T-helper 2 cell treated with Interferon-gamma antibody and Interleukin-4, amounts not matched to agents 5 μg/mL and 100 μg/mL, for 36 hours (primary cell): ENCODE results near the gene ITPKA.

Experiments
- DNase-seq: peaks from one replicate; pipeline ENCODE4 v3.0.0; 2021; ENCODE audit warnings: low spot score
- H3K27ac Mint-ChIP-seq: one replicate; pipeline ENCODE4 v1.8.0; 2021; ENCODE audit warnings: mild to moderate bottlenecking, mixed read lengths
- H3K27me3 Mint-ChIP-seq: one replicate; pipeline ENCODE4 v1.8.0; 2021; ENCODE audit warnings: low read depth, mixed read lengths
- H3K36me3 Mint-ChIP-seq: one replicate; pipeline ENCODE4 v1.8.0; 2021; ENCODE audit warnings: low read depth, mixed read lengths
- H3K4me1 Mint-ChIP-seq: one replicate; pipeline ENCODE4 v1.8.0; 2021; ENCODE audit warnings: low read depth, mixed read lengths
- H3K4me3 Mint-ChIP-seq: one replicate; pipeline ENCODE4 v1.8.0; 2022; ENCODE audit warnings: mild to moderate bottlenecking, moderate library complexity, mixed read lengths
- H3K9me3 Mint-ChIP-seq: one replicate; pipeline ENCODE4 v1.8.0; 2021; ENCODE audit warnings: mixed read lengths

ITPKA gene

DNA sequence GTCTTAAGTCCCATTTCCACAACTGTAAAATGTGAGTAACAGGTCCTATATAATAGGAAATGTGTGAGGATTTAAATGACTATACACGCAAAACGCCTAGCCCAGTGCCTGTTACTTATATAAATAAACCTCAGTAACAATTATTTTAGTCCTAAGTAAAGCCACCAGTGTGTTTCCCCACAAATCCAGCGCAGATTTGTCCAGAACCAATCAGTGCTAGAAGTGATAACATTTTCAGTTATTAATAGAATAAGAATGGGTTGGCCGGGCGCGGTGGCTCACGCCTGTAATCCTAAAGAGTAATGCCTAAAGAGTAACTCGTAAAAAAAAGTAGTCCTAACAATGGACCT lies 49.8 kb downstream of the ITPKA start:
- Mint-ChIP-seq H3K9me3 (no peaks in the 10 kb centered on the region), H3K4me1 (peaks cover 15% of the 10 kb centered on the region), H3K27ac (peak overlapping the region; percentile 91), H3K27me3 (no peaks in the 10 kb centered on the region), H3K4me3 (peak overlapping the region; percentile 97), H3K36me3 (peaks cover 1% of the 10 kb centered on the region)
- DNase-seq, result no peak

DNA sequence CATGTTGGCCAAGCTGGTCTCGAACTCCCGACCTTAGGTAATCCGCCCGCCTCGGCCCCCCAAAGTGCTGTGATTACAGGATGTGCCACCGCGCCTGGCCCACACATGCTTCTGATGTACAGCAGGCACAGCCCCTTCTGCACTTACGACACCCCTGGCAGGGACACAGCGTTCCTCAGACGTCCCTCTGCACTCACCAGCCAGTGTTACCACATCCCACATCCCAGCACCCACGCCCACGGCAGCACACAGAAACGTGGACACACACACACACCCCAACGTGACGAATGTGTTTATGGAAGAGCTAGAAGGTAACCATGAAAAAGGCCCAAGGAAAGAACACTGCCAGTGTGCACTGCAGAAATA lies 51.0 kb downstream of the ITPKA start:
- H3K4me1 Mint-ChIP-seq, result peaks cover 15% of the 10 kb centered on the region
- no peaks in the 10 kb centered on the region for H3K9me3 Mint-ChIP-seq
- no peaks in the 10 kb centered on the region for H3K27me3 Mint-ChIP-seq
- no peak overlapping the region for H3K27ac Mint-ChIP-seq
- peaks cover 1% of the 10 kb centered on the region for H3K36me3 Mint-ChIP-seq
- H3K4me3 Mint-ChIP-seq, result peak overlapping the region; percentile 97
- DNase-seq, result no peak

- H3K36me3 Mint-ChIP-seq, result peaks cover 1% of the 10 kb centered on the region
- H3K4me1 Mint-ChIP-seq, result peaks cover 15% of the 10 kb centered on the region
- no peak overlapping the region for H3K27ac Mint-ChIP-seq
- DNase-seq, result no peak
- peak overlapping the region; percentile 97 for H3K4me3 Mint-ChIP-seq
- no peaks in the 10 kb centered on the region for H3K9me3 Mint-ChIP-seq
- H3K27me3 Mint-ChIP-seq, result no peaks in the 10 kb centered on the region
Observed at GRCh38 chr15:41545218-41545617, 51.5 kb downstream of the ITPKA start.

DNA sequence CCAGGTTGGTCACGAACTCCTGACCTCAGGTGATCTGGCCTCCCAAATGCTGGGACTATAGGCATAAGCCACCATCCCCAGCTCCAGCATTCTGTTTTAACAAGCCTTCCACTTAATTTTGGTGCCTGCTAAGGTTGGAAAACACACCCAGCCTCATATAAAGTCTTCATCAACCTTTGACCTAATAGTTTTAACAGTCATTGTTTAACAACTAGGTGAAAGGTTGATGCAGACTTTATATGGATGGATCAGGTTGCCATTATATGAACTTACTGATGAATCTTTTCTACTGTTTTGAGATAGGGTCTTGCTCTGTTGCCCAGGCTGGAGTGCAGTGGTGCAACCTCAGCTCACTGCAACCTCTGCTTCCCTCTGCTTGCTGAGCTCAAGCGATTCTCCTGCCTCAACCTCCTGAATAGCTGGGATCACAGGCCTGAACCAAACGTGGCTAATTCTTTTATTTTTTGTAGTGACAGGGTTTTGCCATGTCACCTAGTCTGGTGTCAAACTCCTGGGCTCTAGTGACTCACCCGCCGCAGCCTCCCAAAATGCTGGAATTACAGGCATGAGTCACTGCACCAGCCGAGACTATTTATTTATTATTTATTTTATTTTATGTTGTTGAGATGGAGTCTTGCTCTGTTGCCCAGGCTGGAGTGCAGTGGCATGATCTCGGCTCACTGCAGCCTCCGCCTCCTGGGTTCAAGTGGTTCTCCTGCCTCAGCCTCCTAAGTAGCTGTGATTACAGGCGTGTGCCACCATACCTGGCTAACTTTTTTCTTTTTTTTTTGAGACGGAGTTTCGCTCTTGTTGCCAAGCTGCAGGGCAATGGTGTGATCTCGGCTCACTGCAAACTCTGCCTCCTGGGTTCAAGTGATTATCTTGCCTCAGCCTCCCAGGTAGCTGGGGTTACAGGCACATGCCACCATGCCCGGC lies 53.4 kb downstream of the ITPKA start:
- peaks cover 13% of the 10 kb centered on the region for H3K4me1 Mint-ChIP-seq
- H3K4me3 Mint-ChIP-seq, result no peak overlapping the region
- no peak overlapping the region for H3K27ac Mint-ChIP-seq
- H3K27me3 Mint-ChIP-seq, result no peaks in the 10 kb centered on the region
- no peaks in the 10 kb centered on the region for H3K36me3 Mint-ChIP-seq
- no peak for DNase-seq
- no peaks in the 10 kb centered on the region for H3K9me3 Mint-ChIP-seq

DNA sequence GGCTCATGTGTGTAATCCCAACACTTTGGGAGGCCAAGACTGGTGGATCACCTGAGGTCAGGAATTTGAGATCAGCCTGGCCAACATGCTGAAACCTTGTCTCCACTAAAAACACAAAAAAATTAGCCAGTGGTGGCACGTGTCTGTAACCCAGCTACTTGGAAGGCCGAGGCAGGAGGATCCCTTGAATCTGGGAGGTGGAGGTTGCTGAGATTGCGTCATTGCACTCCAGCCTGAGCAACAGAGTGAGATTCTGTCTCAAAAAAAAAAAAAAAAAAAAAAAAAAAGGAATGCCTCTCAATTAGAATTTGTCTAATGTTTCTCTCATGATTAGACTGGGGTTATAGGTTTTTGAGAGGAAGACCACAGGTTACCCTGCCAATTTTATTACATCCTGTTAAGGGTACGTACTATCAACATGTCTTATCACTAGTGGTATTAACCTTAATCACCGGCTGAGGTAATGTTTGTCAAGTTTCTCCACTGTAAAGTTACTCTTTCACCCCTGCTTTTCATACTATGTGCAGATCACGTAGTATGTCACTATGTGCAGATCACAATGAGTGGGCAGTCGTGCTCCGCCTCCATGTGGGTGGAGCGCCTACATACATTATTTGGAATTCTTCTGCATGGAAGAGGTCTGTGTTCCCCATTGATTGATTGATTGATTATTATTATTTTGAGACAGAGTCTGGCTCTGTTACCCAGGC lies 56.5 kb downstream of the ITPKA start:
- Mint-ChIP-seq H3K27ac (no peak overlapping the region), H3K36me3 (no peaks in the 10 kb centered on the region), H3K4me1 (peaks cover 6% of the 10 kb centered on the region), H3K27me3 (peaks cover 7% of the 10 kb centered on the region), H3K9me3 (no peaks in the 10 kb centered on the region), H3K4me3 (no peak overlapping the region)
- no peak for DNase-seq
